OCI-LY3 (cell line): Measurements from ENCODE around the gene IL9.
"Not testable (repeated sequence)": the region's sequence is repeated elsewhere in the genome, so short reads cannot be mapped to it uniquely, and the experiment has no call there.

Experiments used
- H2AFZ ChIP-seq: fragments of 200-600, 300-600 bp; shearing (Covaris generic); 2 replicates; pipeline ENCODE4 v1.6.0; 2014; ENCODE audit warnings: antibody characterized with exemption, low read depth, low read length
- H3K27ac ChIP-seq: fragments of 200-600, 300-600 bp; sonication (generic); 2 replicates; pipeline ENCODE4 v1.5.1; 2014; ENCODE audit warnings: mild to moderate bottlenecking, low read length, moderate library complexity, mixed read lengths
- H3K27me3 ChIP-seq: fragments of 200-600, 300-600 bp; sonication (generic); 2 replicates; pipeline ENCODE4 v1.6.1; 2014; ENCODE audit warnings: low read depth, low read length, mixed read lengths
- H3K36me3 ChIP-seq: fragments of 200-600, 300-600 bp; sonication (generic); replicated peaks from 2 replicates; pipeline ENCODE3; 2014; ENCODE audit warnings: low read depth, low read length, mixed read lengths
- H3K4me1 ChIP-seq: fragments of 300-600, 200-600 bp; sonication (generic); 2 replicates; pipeline ENCODE4 v1.6.1; 2014; ENCODE audit warnings: low read length, mixed read lengths
- H3K4me2 ChIP-seq: fragments of 200-600, 300-600 bp; sonication (generic); 2 replicates; pipeline ENCODE4 v1.6.1; 2014; ENCODE audit warnings: low read length, mixed read lengths
- H3K4me3 ChIP-seq: fragments of 300-600, 200-600 bp; sonication (generic); 2 replicates; pipeline ENCODE4 v1.5.1; 2014; ENCODE audit warnings: antibody characterized with exemption, mild to moderate bottlenecking, low read length, moderate library complexity
- H3K79me2 ChIP-seq: fragments of 300-600, 200-600 bp; shearing (Covaris generic); 2 replicates; pipeline ENCODE4 v1.6.1; 2014; ENCODE audit warnings: mild to moderate bottlenecking, low read length, mixed read lengths
- H3K9ac ChIP-seq: fragments of 300-600, 200-600 bp; shearing (Covaris generic); 2 replicates; pipeline ENCODE4 v1.6.0; 2014; ENCODE audit warnings: mild to moderate bottlenecking, low read length, moderate library complexity
- H3K9me3 ChIP-seq: fragments of 200-600, 300-600 bp; shearing (Covaris generic); 2 replicates; pipeline ENCODE4 v1.6.1; 2014; ENCODE audit warnings: low read length, mixed read lengths; ENCODE audit not compliant: insufficient read depth
- H4K20me1 ChIP-seq: fragments of 200-600, 300-600 bp; sonication (generic); 2 replicates; pipeline ENCODE4 v1.6.1; 2016; ENCODE audit warnings: low read length, mixed read lengths; ENCODE audit not compliant: insufficient read depth
- CTCF ChIP-seq: fragments of 200-600, 300-600 bp; sonication (generic); IDR thresholded peaks from 2 replicates; pipeline ENCODE4 v1.5.1; 2014; ENCODE audit warnings: antibody characterized with exemption, low read length, low read depth
- EZH2phosphoT487 ChIP-seq: fragments of 200-600 bp; shearing (Covaris generic); IDR thresholded peaks from 2 replicates; pipeline ENCODE4 v1.6.1; 2018; ENCODE audit warnings: antibody characterized with exemption, mixed run types, low read depth

Gene IL9

GRCh38 chr5:135862744-135863143 is 32.9 kb downstream of the IL9 start:
- Histone ChIP-seq H3K27me3 (no peaks in the 10 kb centered on the region), H3K27ac (no peak overlapping the region), H2AFZ (no peak overlapping the region), H3K4me1 (no peaks in the 10 kb centered on the region), H3K9me3 (no peaks in the 10 kb centered on the region), H4K20me1 (no peaks in the 10 kb centered on the region), H3K79me2 (no peaks in the 10 kb centered on the region), H3K4me3 (no peak overlapping the region), H3K9ac (no peak overlapping the region), H3K4me2 (no peak overlapping the region), H3K36me3 (no peaks in the 10 kb centered on the region)
- TF ChIP-seq CTCF, result no peak
- TF ChIP-seq EZH2phosphoT487, result no peak

DNA sequence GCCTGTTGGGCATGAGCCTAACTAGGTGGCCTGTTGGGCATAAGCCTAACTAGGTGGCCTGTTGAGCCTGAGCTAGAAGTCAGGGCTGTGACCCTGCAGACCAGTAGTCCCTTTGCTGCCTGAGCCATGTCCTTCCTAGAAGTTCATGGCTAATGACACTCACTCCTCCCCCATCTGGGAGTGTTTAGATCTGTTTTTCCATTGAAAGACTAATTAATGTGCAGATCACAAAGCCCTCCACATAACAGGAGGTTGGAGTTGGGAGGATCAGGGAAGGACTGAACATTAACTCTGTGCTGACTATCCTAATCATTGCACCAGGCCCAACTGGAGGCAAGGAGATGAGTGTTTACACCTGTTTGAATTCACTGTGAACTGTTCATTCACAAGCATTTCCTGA is 33.6 kb downstream of the IL9 start:
- H3K36me3 ChIP-seq, result no peaks in the 10 kb centered on the region
- TF ChIP-seq CTCF, result no peak
- no peak for TF ChIP-seq EZH2phosphoT487
- H3K4me1 ChIP-seq, result no peaks in the 10 kb centered on the region
- H3K79me2 ChIP-seq, result no peaks in the 10 kb centered on the region
- H3K4me2 ChIP-seq, result no peak overlapping the region
- H3K27me3 ChIP-seq, result no peaks in the 10 kb centered on the region
- H3K4me3 ChIP-seq, result no peak overlapping the region
- no peaks in the 10 kb centered on the region for H3K9me3 ChIP-seq
- no peak overlapping the region for H3K27ac ChIP-seq
- no peaks in the 10 kb centered on the region for H4K20me1 ChIP-seq
- H3K9ac ChIP-seq, result no peak overlapping the region
- no peak overlapping the region for H2AFZ ChIP-seq

DNA sequence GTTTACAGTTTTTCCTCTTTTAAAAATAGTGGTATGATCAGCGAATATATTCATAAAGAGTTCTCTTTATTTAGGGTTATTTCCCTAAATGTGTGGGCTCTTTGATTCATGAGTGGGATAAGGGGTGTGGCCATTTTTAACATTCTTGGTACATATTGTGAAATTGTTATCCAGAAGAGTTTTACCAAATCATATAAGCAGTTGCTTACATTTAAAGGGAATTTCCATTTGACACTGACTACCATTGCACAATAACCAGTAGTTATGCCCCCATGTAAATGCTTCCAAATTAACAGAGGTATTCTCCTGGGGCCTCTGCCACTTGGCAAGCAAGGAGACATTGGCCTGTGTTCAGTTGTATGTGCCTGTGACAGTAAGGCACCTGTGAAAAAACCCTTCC is 34.0 kb downstream of the IL9 start:
- no peak overlapping the region for H3K27ac ChIP-seq
- H3K27me3 ChIP-seq, result no peaks in the 10 kb centered on the region
- H2AFZ ChIP-seq, result no peak overlapping the region
- H3K9me3 ChIP-seq, result no peaks in the 10 kb centered on the region
- no peak overlapping the region for H3K9ac ChIP-seq
- no peak for TF ChIP-seq EZH2phosphoT487
- no peak for TF ChIP-seq CTCF
- no peak overlapping the region for H3K4me2 ChIP-seq
- no peaks in the 10 kb centered on the region for H3K36me3 ChIP-seq
- no peaks in the 10 kb centered on the region for H3K79me2 ChIP-seq
- no peak overlapping the region for H3K4me3 ChIP-seq
- no peaks in the 10 kb centered on the region for H3K4me1 ChIP-seq
- no peaks in the 10 kb centered on the region for H4K20me1 ChIP-seq

GRCh38 chr5:135859641-135860040 is 36.0 kb downstream of the IL9 start:
- no peaks in the 10 kb centered on the region for H3K9me3 ChIP-seq
- H3K27ac ChIP-seq, result no peak overlapping the region
- H3K4me1 ChIP-seq, result no peaks in the 10 kb centered on the region
- H2AFZ ChIP-seq, result no peak overlapping the region
- H3K4me3 ChIP-seq, result no peak overlapping the region
- H3K9ac ChIP-seq, result no peak overlapping the region
- TF ChIP-seq EZH2phosphoT487 (no peak), CTCF (no peak)
- H3K4me2 ChIP-seq, result no peak overlapping the region
- no peaks in the 10 kb centered on the region for H3K36me3 ChIP-seq
- H4K20me1 ChIP-seq, result no peaks in the 10 kb centered on the region
- no peaks in the 10 kb centered on the region for H3K27me3 ChIP-seq
- no peaks in the 10 kb centered on the region for H3K79me2 ChIP-seq

GRCh38 chr5:135859186-135859585 is 36.5 kb downstream of the IL9 start:
- not testable (repeated sequence) for H3K79me2 ChIP-seq, H2AFZ ChIP-seq, H3K9me3 ChIP-seq, H3K4me3 ChIP-seq, H3K36me3 ChIP-seq, H4K20me1 ChIP-seq, H3K4me2 ChIP-seq, H3K9ac ChIP-seq, H3K27me3 ChIP-seq, H3K4me1 ChIP-seq, H3K27ac ChIP-seq
